Amniotic epithelial cell (primary cell): Measurements from ENCODE around the gene CYP27B1.
A peak's percentile ranks its signal among the peaks of the same experiment; 100 is the strongest.
"Not testable (repeated sequence)": the region's sequence is repeated elsewhere in the genome, so short reads cannot be mapped to it uniquely, and the experiment has no call there.

Experiments
- DNase-seq: peaks from one replicate; pipeline ENCODE4 v3.0.0-alpha.2; 2010; ENCODE audit warnings: low read depth

CYP27B1 gene

GRCh38 chr12:57783466-57783801 lies 16.6 kb upstream of the CYP27B1 start:
- no peak for DNase-seq

- peak; percentile 88 for DNase-seq
Measured at GRCh38 chr12:57782608-57783465, 16.0 kb upstream of the CYP27B1 start, which contains the start of gene TSFM. Gene TSFM, plus strand, starts transcription at chr12:57782787. Its CDS starts 15 bp downstream, at chr12:57782802.

- no peak for DNase-seq
Measured at GRCh38 chr12:57782243-57782607, 15.3 kb upstream of the CYP27B1 start.

- no peak for DNase-seq
Measured at GRCh38 chr12:57781801-57782200, 14.9 kb upstream of the CYP27B1 start.

GRCh38 chr12:57781244-57781643 lies 14.4 kb upstream of the CYP27B1 start:
- no peak for DNase-seq

GRCh38 chr12:57780284-57780897 lies 13.5 kb upstream of the CYP27B1 start:
- no peak for DNase-seq

GRCh38 chr12:57779736-57780135 lies 12.9 kb upstream of the CYP27B1 start:
- DNase-seq: peak; percentile 24

- DNase-seq: no peak
Measured at GRCh38 chr12:57777911-57778310, 11.0 kb upstream of the CYP27B1 start.

GRCh38 chr12:57777367-57777766 lies 10.5 kb upstream of the CYP27B1 start:
- DNase-seq: no peak

GRCh38 chr12:57776247-57776587 lies 9.3 kb upstream of the CYP27B1 start:
- no peak for DNase-seq

- DNase-seq: no peak
Measured at GRCh38 chr12:57775563-57776246, 8.8 kb upstream of the CYP27B1 start.

- DNase-seq: no peak
Measured at GRCh38 chr12:57775044-57775443, 8.2 kb upstream of the CYP27B1 start.

- DNase-seq: not testable (repeated sequence)
Measured at GRCh38 chr12:57774634-57775033, 7.8 kb upstream of the CYP27B1 start.

GRCh38 chr12:57772429-57773322 lies 5.8 kb upstream of the CYP27B1 start, which contains the start of gene EEF1AKMT3:
Gene EEF1AKMT3, plus strand, starts transcription at chr12:57772614. Its CDS starts 111 bp downstream, at chr12:57772725.
- DNase-seq: no peak

- DNase-seq: peak; percentile 96
Measured at GRCh38 chr12:57771873-57772428, 5.1 kb upstream of the CYP27B1 start, which contains the start of gene METTL1. Gene METTL1, minus strand, starts transcription at chr12:57772105. Its CDS starts 22 bp downstream, at chr12:57772083.

- DNase-seq: peak; percentile 82
Measured at GRCh38 chr12:57771236-57771872, 4.5 kb upstream of the CYP27B1 start.

- DNase-seq: no peak
Measured at GRCh38 chr12:57770734-57771133, 3.9 kb upstream of the CYP27B1 start.

- DNase-seq: no peak
Measured at GRCh38 chr12:57769594-57769993, 2.7 kb upstream of the CYP27B1 start.

GRCh38 chr12:57767876-57768275 lies 998 bp upstream of the CYP27B1 start:
- DNase-seq: no peak

GRCh38 chr12:57767305-57767698 lies 424 bp upstream of the CYP27B1 start:
- DNase-seq: no peak
